ENCODE measurements around the gene NPNT. TPM values are rescaled to one million over a fixed set of nuclear protein-coding genes. Genes with fewer than 3 reads are reported as not detected.
A peak's percentile ranks its signal among the peaks of the same experiment; 100 is the strongest.

NPNT gene
- total RNA-seq, 6 donors from 2014 or later: 161 to 339 (median 262) TPM

- Histone ChIP-seq H3K27me3 (no peaks in the 10 kb centered on the region), H3K27ac (peak overlapping the region in 1 of 4 donors; percentile 11), H3K36me3 (peaks cover 0 to 17% (median 6%) of the 10 kb centered on the region in 4 donors), H3K4me1 (no peaks in the 10 kb centered on the region), H3K9me3 (no peaks in the 10 kb centered on the region), H3K4me3 (no peak overlapping the region)
- DNase-seq: no peak
- no peak for TF ChIP-seq POLR2AphosphoS5 (IDR thresholded peaks at IDR 0.05)
- TF ChIP-seq EP300 (IDR thresholded peaks at IDR 0.05): no peak
- TF ChIP-seq POLR2A (IDR thresholded peaks at IDR 0.05): no peak
- TF ChIP-seq, protein P1, sequence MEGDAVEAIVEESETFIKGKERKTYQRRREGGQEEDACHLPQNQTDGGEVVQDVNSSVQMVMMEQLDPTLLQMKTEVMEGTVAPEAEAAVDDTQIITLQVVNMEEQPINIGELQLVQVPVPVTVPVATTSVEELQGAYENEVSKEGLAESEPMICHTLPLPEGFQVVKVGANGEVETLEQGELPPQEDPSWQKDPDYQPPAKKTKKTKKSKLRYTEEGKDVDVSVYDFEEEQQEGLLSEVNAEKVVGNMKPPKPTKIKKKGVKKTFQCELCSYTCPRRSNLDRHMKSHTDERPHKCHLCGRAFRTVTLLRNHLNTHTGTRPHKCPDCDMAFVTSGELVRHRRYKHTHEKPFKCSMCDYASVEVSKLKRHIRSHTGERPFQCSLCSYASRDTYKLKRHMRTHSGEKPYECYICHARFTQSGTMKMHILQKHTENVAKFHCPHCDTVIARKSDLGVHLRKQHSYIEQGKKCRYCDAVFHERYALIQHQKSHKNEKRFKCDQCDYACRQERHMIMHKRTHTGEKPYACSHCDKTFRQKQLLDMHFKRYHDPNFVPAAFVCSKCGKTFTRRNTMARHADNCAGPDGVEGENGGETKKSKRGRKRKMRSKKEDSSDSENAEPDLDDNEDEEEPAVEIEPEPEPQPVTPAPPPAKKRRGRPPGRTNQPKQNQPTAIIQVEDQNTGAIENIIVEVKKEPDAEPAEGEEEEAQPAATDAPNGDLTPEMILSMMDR (IDR thresholded peaks at IDR 0.05): no peak
- WGBS, 2 donors: 70 to 90% methylated on average over 1 of the region's 1 CpG
- no peak for ATAC-seq (ENCODE audit: low FRiP score in 2 of 2)
Observed at GRCh38 chr4:105937759-105938158, 42.5 kb downstream of the NPNT start.

DNA sequence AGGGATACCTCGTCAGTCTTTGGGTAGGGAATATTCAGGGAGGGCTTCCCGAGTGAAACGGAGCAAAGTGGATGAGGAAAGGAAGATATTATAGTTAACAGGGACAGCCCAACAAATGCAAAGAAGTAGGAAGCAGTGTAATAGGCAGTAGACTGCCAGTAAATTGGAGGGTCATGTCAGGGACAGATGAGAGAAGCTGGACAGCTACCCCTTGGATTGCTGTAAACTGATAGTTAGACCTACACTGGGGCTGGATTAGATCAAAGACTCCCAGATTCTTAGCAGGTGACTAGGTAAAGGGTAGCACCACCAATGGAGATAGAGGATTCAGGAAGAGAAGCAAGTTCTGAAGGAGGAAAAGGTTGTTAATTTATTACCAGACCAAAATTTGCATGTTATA is 48.0 kb downstream of the NPNT start:
- Histone ChIP-seq H3K36me3 (peaks cover 0 to 19% (median 8%) of the 10 kb centered on the region in 4 donors), H3K4me1 (no peaks in the 10 kb centered on the region)
- 88 to 89% methylated on average over 3 of the region's 3 CpGs for WGBS, 2 donors

DNA sequence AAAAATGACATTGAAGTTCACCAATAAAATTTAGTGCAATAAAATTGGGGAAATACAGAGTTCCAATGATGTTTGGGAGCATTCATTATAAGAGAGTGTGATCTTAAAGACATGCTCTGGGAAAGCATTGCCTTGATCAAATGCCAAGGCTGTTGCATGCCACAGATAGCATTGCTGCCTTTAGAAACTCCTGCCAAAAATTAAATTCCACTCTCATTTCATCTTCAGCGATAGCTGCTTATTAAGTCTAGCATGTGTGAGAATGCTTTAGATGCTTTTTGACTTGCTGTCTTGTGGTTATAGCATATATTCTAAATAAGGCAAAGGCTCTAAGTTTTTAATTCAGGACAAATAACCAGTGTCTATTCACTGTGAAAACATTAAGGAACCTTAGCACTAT is 49.3 kb downstream of the NPNT start:
- H3K4me3 ChIP-seq: no peak overlapping the region
- H3K36me3 ChIP-seq: peaks cover 0 to 19% (median 8%) of the 10 kb centered on the region in 4 donors
- whole genome bisulfite sequencing, 2 donors: 41 to 58% methylated on average over 1 of the region's 1 CpG
- H3K9me3 ChIP-seq: no peaks in the 10 kb centered on the region
- no peaks in the 10 kb centered on the region for H3K4me1 ChIP-seq
- peak overlapping the region in 1 of 4 donors; percentile 1 for H3K27ac ChIP-seq
- DNase-seq (no peak), ATAC-seq (ENCODE audit: low FRiP score in 2 of 2) (no peak)
- H3K27me3 ChIP-seq: no peaks in the 10 kb centered on the region
- TF ChIP-seq, protein P1 (IDR thresholded peaks at IDR 0.05): no peak
- TF ChIP-seq EP300 (IDR thresholded peaks at IDR 0.05) (no peak), POLR2AphosphoS5 (IDR thresholded peaks at IDR 0.05) (no peak), POLR2A (IDR thresholded peaks at IDR 0.05) (no peak)

More for the DNA sequence above, 48.0 kb downstream of the NPNT start:
- Histone ChIP-seq H3K27ac (no peak overlapping the region), H3K4me3 (no peak overlapping the region), H3K9me3 (no peaks in the 10 kb centered on the region), H3K27me3 (no peaks in the 10 kb centered on the region)
- ATAC-seq (ENCODE audit: low FRiP score in 2 of 2) (no peak), DNase-seq (no peak)
- no peak for TF ChIP-seq EP300 (IDR thresholded peaks at IDR 0.05)
- no peak for TF ChIP-seq POLR2AphosphoS5 (IDR thresholded peaks at IDR 0.05)
- TF ChIP-seq, protein P1 (IDR thresholded peaks at IDR 0.05): no peak
- no peak for TF ChIP-seq POLR2A (IDR thresholded peaks at IDR 0.05)

- WGBS, 2 donors: 83 to 94% methylated on average over 3 of the region's 3 CpGs
- no peak overlapping the region for H3K4me3 ChIP-seq
- DNase-seq (no peak), ATAC-seq (ENCODE audit: low FRiP score in 2 of 2) (no peak)
- TF ChIP-seq, protein P1 (IDR thresholded peaks at IDR 0.05): no peak
- TF ChIP-seq EP300 (IDR thresholded peaks at IDR 0.05): no peak
- no peak for TF ChIP-seq POLR2AphosphoS5 (IDR thresholded peaks at IDR 0.05)
- no peak for TF ChIP-seq POLR2A (IDR thresholded peaks at IDR 0.05)
- H3K9me3 ChIP-seq: no peaks in the 10 kb centered on the region
- no peaks in the 10 kb centered on the region for H3K27me3 ChIP-seq
- H3K36me3 ChIP-seq: peaks cover 0 to 10% (median 4%) of the 10 kb centered on the region in 4 donors
- H3K27ac ChIP-seq: no peak overlapping the region
- H3K4me1 ChIP-seq: peaks cover 0 to 6% (median 5%) of the 10 kb centered on the region in 4 donors
Observed at GRCh38 chr4:105946771-105947170, 51.5 kb downstream of the NPNT start.

DNA sequence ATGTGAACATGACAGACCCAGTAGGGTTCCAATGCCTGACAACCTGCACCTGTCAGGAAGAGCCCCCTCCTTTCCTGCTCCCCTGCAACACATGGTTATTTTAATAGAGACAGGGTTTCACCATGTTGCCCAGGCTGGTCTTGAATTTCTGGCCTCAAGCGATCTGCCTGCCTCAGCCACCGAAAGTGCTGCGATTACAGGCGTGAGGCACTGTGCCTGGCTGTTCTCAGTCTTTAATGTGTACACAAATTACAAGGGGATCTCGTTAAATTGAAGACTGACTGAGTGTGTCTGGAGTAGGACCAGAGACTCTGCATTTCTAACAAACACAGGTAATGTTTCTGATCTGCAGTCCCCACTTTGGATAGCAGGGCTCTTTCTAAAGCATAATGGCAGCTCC is 55.4 kb downstream of the NPNT start:
- no peaks in the 10 kb centered on the region for H3K27me3 ChIP-seq
- H3K9me3 ChIP-seq: no peaks in the 10 kb centered on the region
- no peak overlapping the region for H3K27ac ChIP-seq
- ATAC-seq (ENCODE audit: low FRiP score in 2 of 2): no peak
- TF ChIP-seq, protein P1 (IDR thresholded peaks at IDR 0.05): no peak
- no peak for TF ChIP-seq POLR2A (IDR thresholded peaks at IDR 0.05)
- peaks cover 0 to 8% (median 5%) of the 10 kb centered on the region in 4 donors for H3K4me1 ChIP-seq
- no peak overlapping the region for H3K4me3 ChIP-seq
- 91 to 93% methylated on average over 4 to 5 of the region's 5 CpGs for WGBS, 2 donors
- H3K36me3 ChIP-seq: peaks cover 0 to 4% (median 0%) of the 10 kb centered on the region in 4 donors
- no peak for DNase-seq
